GM19238 (cell line): Measurements from ENCODE around the gene SPEM3.

ENCODE experiments used
- DNase-seq: peaks from one replicate; pipeline ENCODE4 v3.0.0; 2011; ENCODE audit warnings: low spot score; ENCODE audit not compliant: insufficient read length

SPEM3 gene

DNA sequence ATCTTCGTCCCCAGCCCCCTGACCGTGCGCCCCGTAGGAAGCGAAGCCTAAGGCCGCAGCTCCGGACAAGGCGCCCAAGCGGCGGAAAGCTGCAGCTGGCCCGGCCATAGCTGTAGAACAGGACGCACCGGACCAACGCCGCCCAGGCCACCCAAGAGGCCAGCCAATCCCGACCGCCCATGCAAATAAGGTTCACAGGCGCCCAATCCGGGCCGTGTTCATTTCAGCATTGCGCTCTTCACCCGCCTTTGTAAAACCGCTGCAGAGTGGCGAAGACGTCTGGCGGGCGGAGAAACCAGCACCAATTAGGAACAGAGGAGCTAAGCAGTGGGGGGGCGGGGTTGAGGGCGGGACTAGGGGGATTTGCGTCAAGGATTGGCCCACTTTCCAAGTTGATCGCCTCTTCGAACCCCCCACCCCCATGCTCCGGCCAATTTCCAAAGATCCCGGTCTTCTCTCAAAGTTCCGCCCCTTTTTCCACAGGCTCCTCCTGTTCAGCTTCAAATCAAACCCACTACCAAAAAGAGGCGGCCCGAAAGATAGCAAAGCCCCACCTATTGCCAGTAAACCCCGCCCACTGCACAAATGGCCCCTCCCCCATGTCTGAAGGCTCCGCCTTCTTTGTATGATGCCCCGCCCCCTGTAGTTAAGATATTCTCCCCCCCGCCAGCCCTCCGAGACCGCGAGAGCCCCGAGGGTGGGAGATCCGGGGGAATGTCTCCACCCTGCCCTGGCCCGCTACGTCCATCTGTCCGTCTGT, 24.5 kb upstream of the SPEM3 start, which contains the start of gene TMEM256:
TMEM256 (minus strand) TSS at position 121 of the 760 bp plus-strand sequence; CDS start at position 108, 13 bp downstream.
- peak; percentile 97 for DNase-seq

- DNase-seq: peak; percentile 69
Observed at GRCh38 chr17:7404737-7405349, 23.8 kb upstream of the SPEM3 start.

- no peak for DNase-seq
Observed at GRCh38 chr17:7405350-7406234, 23.1 kb upstream of the SPEM3 start.

GRCh38 chr17:7406235-7406825, 22.3 kb upstream of the SPEM3 start:
- DNase-seq: no peak

GRCh38 chr17:7407082-7407481, 21.6 kb upstream of the SPEM3 start:
- DNase-seq: no peak

DNA sequence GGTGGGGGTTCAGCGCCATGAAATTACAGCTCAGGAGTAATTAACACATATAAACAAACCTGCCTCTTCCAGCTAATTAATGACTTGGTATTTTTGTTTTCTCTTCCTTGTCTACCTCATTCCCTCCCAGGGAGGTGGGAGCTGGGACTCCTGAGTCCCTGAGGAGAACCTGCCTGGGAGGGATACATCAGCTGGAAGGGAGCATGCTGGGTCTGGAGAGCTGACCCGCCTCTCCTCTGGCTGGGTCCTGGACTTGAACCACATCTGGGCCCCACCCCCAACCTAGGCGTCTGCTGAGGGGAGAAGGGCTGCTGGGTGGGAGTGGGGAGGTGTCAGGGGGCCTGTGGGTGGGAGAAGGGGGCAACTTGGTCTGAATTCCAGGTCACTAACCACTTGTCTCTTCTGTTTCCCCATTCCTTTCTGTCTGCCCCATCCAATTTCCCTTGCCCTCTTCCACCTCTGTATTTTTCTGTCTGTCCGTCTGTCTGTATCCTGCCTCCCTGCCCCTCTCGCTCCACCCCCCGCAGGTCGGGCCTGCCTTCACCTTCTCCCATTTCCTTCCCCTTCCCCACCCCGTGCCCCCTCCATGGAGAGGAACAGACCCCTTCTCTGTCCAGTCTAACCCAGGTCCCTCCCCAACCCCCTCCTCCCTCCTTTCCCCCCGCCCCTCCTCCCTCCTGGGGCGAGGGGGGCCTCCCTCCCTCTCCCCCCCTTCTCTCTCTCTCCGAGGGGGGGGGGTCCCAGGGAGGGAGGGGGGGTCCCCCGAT, 21.0 kb upstream of the SPEM3 start, which contains the start of gene NLGN2:
NLGN2 (plus strand) TSS at position 361 of the 767 bp plus-strand sequence. CDS start 411 bp downstream, outside the sequence.
- DNase-seq: no peak

DNA sequence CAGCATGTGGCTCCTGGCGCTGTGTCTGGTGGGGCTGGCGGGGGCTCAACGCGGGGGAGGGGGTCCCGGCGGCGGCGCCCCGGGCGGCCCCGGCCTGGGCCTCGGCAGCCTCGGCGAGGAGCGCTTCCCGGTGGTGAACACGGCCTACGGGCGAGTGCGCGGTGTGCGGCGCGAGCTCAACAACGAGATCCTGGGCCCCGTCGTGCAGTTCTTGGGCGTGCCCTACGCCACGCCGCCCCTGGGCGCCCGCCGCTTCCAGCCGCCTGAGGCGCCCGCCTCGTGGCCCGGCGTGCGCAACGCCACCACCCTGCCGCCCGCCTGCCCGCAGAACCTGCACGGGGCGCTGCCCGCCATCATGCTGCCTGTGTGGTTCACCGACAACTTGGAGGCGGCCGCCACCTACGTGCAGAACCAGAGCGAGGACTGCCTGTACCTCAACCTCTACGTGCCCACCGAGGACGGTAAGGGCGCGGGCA, 20.4 kb upstream of the SPEM3 start:
- DNase-seq: no peak

- no peak for DNase-seq
Observed at GRCh38 chr17:7408863-7409262, 19.8 kb upstream of the SPEM3 start.

GRCh38 chr17:7409716-7410115, 18.9 kb upstream of the SPEM3 start:
- DNase-seq: no peak

DNA sequence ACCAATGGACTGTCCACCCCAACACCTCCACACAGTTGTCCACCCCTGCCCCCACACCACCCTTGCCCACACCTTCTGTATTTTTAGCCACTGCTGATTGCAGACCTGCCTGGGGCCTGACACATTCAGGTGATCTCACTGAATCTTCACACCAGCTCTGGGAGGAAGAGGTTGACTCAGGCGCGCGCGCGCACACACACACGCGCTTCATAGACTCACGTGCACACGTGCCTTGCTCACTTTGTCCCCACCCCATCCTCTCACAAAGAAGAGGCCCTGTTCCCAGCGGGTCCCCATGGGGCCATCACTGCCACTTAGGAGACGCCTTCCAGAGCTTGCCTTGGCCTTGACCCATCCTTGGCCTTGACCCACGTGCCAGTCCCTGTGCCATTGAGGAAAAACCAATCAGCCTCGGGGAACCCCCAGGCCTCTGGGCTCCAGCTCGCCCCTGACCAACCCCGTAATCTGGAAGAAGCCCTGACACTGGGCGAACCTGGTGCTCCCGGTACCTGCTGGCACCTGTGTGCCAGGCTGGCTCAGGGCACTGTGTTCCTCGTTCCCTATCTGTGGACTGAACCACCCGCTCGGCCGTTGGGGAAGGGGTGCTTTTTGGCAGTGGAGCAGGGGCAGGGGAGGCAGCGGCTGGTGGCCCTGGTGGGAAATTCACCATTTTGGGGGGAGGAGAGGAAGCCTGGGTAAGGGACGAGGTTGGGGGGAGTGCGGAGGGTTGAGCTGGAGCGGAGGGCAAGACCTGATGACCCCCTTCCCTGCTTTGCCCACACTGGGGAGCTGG, 17.8 kb upstream of the SPEM3 start:
- DNase-seq: no peak

DNA sequence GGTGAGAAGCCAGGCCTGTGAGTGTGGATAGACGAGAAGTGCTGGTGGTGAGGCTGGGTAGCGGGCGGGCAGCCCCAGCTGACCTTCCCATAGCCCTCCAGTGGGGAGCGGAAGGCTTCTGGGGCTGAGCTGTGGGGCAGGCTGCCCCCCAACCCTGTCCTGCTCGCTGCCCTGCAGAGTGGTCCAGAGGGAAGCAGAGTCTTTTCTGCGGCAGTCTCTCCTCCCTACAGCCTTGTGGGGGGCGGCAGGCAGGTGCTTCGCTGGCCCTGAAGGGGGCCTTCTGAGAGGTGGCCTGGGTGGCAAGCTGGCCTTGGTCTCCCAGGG, 17.3 kb upstream of the SPEM3 start:
- no peak for DNase-seq

- DNase-seq: no peak
Observed at GRCh38 chr17:7413346-7413985, 15.2 kb upstream of the SPEM3 start.

GRCh38 chr17:7414837-7415236, 13.8 kb upstream of the SPEM3 start:
- DNase-seq: no peak

DNA sequence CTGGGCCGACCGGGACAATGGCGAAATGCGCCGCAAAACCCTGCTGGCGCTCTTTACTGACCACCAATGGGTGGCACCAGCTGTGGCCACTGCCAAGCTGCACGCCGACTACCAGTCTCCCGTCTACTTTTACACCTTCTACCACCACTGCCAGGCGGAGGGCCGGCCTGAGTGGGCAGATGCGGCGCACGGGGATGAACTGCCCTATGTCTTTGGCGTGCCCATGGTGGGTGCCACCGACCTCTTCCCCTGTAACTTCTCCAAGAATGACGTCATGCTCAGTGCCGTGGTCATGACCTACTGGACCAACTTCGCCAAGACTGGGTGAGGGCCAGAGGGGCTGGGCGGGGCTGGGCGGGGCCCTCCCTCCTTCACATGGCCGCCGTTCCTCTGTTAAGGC, 12.9 kb upstream of the SPEM3 start:
- DNase-seq: no peak

GRCh38 chr17:7416323-7416722, 12.3 kb upstream of the SPEM3 start:
- no peak for DNase-seq

DNA sequence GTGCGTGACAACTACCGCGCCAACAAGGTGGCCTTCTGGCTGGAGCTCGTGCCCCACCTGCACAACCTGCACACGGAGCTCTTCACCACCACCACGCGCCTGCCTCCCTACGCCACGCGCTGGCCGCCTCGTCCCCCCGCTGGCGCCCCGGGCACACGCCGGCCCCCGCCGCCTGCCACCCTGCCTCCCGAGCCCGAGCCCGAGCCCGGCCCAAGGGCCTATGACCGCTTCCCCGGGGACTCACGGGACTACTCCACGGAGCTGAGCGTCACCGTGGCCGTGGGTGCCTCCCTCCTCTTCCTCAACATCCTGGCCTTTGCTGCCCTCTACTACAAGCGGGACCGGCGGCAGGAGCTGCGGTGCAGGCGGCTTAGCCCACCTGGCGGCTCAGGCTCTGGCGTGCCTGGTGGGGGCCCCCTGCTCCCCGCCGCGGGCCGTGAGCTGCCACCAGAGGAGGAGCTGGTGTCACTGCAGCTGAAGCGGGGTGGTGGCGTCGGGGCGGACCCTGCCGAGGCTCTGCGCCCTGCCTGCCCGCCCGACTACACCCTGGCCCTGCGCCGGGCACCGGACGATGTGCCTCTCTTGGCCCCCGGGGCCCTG, 11.5 kb upstream of the SPEM3 start:
- DNase-seq: no peak

DNA sequence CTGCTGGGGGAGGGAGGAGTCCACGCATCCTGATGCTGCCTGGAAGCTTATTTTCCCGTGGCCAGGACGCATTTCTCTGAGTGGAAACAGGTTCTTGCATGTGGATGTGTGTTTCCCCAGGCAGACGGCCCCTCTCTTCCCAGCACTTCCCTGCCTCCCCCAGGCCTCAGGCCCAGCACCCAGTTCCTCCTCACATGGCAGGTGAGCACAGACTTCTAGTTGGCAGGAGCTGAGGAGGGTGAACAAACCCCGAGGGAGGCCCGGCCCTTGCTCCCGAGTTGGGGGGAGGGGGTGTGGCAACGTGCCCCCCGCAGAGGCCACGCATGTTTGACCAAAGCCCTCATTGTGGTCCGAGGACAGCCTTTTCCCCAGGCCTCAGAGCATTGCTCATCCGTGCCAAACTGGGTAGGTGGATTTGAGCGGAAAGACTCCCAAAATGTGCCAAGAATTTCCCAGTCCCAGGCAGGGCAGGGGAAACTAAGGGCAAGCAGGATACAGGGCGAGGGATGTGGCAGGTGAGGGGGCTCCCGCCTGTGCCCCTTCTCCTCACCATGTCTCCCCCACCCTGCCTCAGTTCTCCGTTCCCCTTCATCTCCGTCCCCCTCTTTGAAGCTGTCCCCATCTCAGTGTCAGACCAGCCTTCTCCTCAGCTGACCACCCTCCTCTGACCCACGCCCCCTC, 10.0 kb upstream of the SPEM3 start:
- DNase-seq: no peak

- DNase-seq: no peak
Observed at GRCh38 chr17:7419819-7420610, 8.6 kb upstream of the SPEM3 start, which contains the start of gene SPEM1. TSS of gene SPEM1 (plus strand) at chr17:7420324. CDS start at chr17:7420385, 61 bp downstream.
